Stimulated activated effector memory CD8-positive, alpha-beta T cell treated with anti-CD3 and anti-CD28 coated beads, Interleukin-12 subunit alpha, Interleukin-12 subunit beta, amount 100 ng/mL, for 72 hours (primary cell): Measurements from ENCODE around the gene CMTM2.
"Not testable (repeated sequence)": the region's sequence is repeated elsewhere in the genome, so short reads cannot be mapped to it uniquely, and the experiment has no call there.

Experiments used
- ATAC-seq: fragments of 150-1000 bp; cut with Tn5 transposase; 2 replicates; pipeline ENCODE4 v1.10.0; 2021
- DNase-seq, 2 donors: peaks; one replicate each; pipeline ENCODE4 v3.0.0; 2021 to 2022; ENCODE audit warnings: low spot score in 2 of 2
- H3K27ac Mint-ChIP-seq: one replicate; pipeline ENCODE4 v1.8.0; 2022; ENCODE audit warnings: mild to moderate bottlenecking, mixed read lengths
- H3K36me3 Mint-ChIP-seq: one replicate; pipeline ENCODE4 v1.8.0; 2022; ENCODE audit warnings: mild to moderate bottlenecking, mixed read lengths
- H3K4me1 Mint-ChIP-seq: one replicate; pipeline ENCODE4 v1.8.0; 2022; ENCODE audit warnings: mixed read lengths
- H3K4me3 Mint-ChIP-seq: one replicate; pipeline ENCODE4 v1.8.0; 2022; ENCODE audit warnings: mild to moderate bottlenecking, mixed read lengths
- H3K9me3 Mint-ChIP-seq: one replicate; pipeline ENCODE4 v1.8.0; 2022; ENCODE audit warnings: mixed read lengths

The CMTM2 gene

DNA sequence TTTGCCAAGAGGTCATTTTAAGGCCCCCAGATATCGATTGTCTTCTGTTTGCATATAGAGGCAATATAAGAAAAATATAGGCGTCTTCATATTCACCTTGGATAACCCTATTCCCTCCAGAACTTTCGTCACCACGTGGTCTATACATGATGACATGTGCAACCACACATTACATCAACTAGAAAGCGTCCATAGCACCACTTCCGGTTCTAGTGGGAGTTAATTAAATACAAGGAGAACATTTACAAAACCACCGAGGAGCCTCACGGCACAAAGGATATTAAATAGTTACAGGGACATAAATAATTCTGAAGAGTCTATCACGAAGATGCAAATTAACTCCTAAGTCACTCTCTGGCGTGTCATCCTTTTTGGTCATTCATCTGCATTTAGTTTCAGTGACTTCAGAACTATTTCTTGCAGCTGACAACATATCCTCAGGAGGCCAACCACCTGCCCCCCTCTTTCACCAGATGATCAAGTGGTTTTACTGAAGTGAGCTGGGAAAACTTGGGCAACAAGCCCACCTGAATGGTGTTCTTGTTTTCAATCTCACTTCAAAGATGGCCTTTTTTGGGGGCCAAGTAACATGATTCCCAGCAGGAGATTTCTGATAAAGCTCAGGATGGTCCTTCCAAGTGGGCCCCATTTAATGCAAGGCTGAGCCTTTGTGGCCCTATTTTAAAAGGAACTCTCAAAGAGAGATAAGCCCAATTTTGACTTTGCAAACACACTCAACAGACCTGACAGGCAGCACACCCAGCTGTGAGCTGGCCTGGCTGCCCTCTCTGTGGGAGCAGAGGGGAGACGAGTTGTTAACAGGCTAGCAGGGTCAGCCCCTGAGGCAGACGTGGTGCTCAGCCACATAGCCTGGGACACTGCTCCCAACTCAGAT lies 40.5 kb downstream of the CMTM2 start:
- Mint-ChIP-seq H3K9me3 (no peaks in the 10 kb centered on the region), H3K4me3 (no peak overlapping the region), H3K4me1 (no peaks in the 10 kb centered on the region), H3K36me3 (no peaks in the 10 kb centered on the region), H3K27ac (no peak overlapping the region)
- ATAC-seq, result no peak
- no peak for DNase-seq

DNA sequence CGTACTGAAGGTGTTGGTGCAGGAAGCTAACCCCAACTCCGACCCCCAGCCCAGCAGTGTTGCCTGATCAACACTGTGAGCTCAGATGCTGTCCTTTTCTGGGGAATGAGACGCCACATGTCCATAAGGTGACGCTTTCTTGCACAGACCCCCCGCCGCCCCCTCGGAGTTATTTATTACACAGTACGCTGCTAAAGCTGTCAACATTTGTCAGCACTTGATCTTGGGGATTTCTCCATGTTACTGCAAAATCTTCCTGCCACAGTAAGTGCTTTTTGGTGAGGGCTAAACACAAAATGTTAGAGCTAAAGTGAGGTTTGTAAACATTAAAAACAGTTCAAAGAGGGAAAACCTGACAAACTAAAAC lies 41.1 kb downstream of the CMTM2 start:
- H3K9me3 Mint-ChIP-seq, result no peaks in the 10 kb centered on the region
- no peaks in the 10 kb centered on the region for H3K4me1 Mint-ChIP-seq
- DNase-seq (no peak), ATAC-seq (no peak)
- H3K27ac Mint-ChIP-seq, result no peak overlapping the region
- no peak overlapping the region for H3K4me3 Mint-ChIP-seq
- no peaks in the 10 kb centered on the region for H3K36me3 Mint-ChIP-seq

DNA sequence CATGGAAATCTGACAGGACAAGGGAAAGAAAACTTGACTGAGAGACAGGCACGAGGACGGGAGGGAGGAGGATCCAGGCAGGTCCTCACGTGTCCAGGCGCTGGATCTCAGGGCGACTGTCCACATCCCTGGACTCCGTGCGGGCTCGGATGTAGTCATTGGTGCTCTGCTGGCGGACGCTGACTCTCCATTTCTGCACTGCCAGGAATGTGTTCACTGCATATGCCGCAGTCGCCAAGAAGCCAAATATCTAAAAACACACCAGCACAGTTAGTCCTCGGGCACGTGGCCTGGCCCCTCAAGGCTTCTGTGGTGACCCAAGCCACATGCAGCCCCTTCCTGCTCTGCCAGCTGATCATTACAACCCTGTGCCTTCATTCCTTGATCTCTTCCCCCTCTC lies 42.7 kb downstream of the CMTM2 start:
- no peak overlapping the region for H3K27ac Mint-ChIP-seq
- H3K4me1 Mint-ChIP-seq, result no peaks in the 10 kb centered on the region
- H3K4me3 Mint-ChIP-seq, result no peak overlapping the region
- no peak for ATAC-seq
- DNase-seq, result no peak
- no peaks in the 10 kb centered on the region for H3K9me3 Mint-ChIP-seq
- no peaks in the 10 kb centered on the region for H3K36me3 Mint-ChIP-seq

DNA sequence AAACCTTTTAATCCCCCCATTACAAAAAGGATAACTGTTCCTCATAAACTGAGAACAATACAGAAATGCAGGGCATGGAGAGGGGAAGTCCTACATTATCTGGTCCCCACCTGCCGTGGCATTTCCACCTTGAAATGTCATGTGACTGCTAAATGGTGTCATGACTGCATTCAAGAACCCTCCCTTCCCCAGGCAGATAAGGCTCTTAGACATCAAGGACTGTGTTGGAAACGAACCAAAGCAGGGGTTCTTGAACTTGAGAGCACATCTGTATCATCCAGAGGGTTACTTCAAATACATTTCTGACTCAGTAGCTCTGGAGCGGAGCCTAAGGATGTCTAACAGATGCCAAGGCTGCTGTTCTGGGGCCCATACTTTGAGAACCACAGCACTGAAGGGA lies 43.6 kb downstream of the CMTM2 start:
- H3K27ac Mint-ChIP-seq, result no peak overlapping the region
- H3K36me3 Mint-ChIP-seq, result no peaks in the 10 kb centered on the region
- no peak for DNase-seq
- H3K9me3 Mint-ChIP-seq, result no peaks in the 10 kb centered on the region
- ATAC-seq, result no peak
- no peak overlapping the region for H3K4me3 Mint-ChIP-seq
- no peaks in the 10 kb centered on the region for H3K4me1 Mint-ChIP-seq

DNA sequence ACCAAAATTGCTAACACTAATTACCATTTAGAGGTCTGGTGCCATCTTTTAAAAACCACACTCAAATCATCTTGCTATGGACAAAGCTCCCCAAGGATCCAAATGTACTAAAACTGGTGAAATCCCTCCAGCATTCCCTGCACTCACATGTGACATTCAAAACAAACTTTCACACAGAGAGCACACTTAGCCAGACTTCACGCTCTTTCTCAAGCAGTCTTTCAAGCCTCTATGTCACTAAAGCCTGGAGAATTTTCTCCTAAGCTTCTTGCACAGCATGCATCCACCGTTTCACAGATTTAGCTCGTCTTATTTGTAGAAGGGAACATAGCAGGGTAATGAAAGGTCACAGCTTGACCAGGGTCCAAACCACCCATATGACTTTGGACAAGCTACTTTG lies 44.5 kb downstream of the CMTM2 start:
- no peaks in the 10 kb centered on the region for H3K36me3 Mint-ChIP-seq
- no peak overlapping the region for H3K27ac Mint-ChIP-seq
- ATAC-seq (no peak), DNase-seq (no peak)
- no peaks in the 10 kb centered on the region for H3K9me3 Mint-ChIP-seq
- H3K4me3 Mint-ChIP-seq, result no peak overlapping the region
- H3K4me1 Mint-ChIP-seq, result no peaks in the 10 kb centered on the region

DNA sequence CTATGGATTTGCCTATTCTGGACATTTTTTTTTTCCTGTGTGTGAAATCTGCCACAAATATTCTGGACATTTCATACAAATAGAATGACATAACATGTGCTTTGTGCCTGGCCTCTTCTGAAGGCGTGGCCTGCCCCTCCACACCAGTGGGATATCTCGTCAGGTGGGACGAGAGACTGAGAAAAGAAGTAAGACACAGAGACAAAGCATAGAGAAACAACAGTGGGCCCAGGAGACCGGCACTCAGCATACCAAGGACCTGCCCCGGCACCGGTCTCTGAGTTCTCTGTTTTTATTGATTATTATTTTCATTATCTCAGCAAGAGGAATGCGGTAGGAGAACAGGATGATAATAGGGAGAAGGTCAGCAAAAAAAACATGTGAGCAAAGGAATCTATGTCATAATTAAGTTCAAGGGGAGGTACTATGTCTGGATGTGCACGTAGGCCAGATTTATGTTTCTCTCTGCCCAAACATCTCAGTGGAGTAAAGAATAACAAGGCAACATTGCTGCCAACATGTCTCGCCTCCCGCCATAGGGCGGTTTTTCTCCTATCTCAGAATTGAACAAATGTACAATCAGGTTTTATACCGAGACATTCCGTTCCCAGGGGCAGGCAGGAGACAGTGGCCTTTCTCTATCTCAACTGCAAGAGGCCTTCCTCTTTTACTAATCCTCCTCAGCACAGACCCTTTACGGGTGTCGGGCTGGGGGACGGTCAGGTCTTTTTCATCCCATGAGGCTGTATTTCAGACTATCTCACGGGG lies 48.5 kb downstream of the CMTM2 start:
- not testable (repeated sequence) for DNase-seq, H3K27ac Mint-ChIP-seq

DNA sequence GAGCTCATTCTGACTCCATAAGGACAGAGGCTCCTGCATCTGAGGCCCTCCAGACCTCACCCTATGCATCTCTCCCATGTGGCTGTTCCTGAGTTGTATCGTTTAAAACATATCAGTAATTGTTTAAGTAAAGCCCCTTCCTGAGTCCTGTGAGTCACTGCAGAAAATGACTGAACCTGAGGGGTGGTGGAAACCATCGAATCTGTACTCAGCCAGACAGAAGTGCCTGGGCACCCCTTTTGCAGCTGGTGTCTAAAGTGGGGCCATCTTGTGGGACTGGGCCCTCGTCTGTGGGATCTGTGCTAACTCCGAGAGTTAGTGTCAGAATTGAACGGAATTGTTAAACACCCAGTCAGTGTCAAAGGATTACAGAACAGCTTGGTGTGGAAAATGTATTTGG lies 50.6 kb downstream of the CMTM2 start:
- DNase-seq, result no peak
- Mint-ChIP-seq H3K4me1 (no peaks in the 10 kb centered on the region), H3K27ac (no peak overlapping the region), H3K36me3 (no peaks in the 10 kb centered on the region), H3K4me3 (no peak overlapping the region), H3K9me3 (no peaks in the 10 kb centered on the region)
- peak; percentile 59 for ATAC-seq

More for the DNA sequence above, 48.5 kb downstream of the CMTM2 start:
- ATAC-seq, H3K9me3 Mint-ChIP-seq, H3K36me3 Mint-ChIP-seq, H3K4me3 Mint-ChIP-seq, H3K4me1 Mint-ChIP-seq: not testable (repeated sequence)

DNA sequence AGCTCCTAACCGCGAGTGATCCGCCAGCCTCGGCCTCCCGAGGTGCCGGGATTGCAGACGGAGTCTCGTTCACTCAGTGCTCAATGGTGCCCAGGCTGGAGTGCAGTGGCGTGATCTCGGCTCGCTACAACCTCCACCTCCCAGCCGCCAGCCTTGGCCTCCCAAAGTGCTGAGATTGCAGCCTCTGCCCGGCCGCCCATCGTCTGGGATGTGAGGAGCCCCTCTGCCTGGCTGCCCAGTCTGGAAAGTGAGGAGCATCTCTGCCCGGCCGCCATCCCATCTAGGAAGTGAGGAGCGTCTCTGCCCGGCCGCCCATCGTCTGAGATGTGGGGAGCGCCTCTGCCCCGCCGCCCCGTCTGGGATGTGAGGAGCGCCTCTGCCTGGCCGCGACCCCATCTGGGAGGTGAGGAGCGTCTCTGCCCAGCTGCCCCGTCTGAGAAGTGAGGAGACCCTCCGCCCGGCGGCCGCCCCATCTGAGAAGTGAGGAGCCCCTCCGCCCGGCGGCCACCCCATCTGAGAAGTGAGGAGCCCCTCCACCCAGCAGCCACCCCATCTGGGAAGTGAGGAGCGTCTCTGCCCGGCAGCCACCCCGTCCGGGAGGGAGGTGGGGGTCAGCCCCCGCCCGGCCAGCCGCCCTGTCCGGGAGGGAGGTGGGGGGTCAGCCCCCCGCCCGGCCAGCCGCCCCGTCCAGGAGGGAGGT lies 51.4 kb downstream of the CMTM2 start:
- H3K4me3 Mint-ChIP-seq, ATAC-seq, H3K4me1 Mint-ChIP-seq, H3K27ac Mint-ChIP-seq, H3K36me3 Mint-ChIP-seq, H3K9me3 Mint-ChIP-seq, DNase-seq: not testable (repeated sequence)

DNA sequence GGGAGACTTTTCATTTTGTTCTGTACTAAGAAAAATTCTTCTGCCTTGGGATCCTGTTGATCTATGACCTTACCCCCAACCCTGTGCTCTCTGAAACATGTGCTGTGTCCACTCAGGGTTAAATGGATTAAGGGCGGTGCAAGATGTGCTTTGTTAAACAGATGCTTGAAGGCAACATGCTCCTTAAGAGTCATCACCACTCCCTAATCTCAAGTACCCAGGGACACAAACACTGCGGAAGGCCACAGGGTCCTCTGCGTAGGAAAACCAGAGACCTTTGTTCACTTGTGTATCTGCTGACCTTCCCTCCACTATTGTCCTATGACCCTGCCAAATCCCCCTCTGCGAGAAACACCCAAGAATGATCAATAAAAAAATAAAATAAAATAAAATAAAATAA lies 52.3 kb downstream of the CMTM2 start:
- H3K9me3 Mint-ChIP-seq, DNase-seq, H3K4me1 Mint-ChIP-seq, H3K4me3 Mint-ChIP-seq, H3K36me3 Mint-ChIP-seq, H3K27ac Mint-ChIP-seq, ATAC-seq: not testable (repeated sequence)

DNA sequence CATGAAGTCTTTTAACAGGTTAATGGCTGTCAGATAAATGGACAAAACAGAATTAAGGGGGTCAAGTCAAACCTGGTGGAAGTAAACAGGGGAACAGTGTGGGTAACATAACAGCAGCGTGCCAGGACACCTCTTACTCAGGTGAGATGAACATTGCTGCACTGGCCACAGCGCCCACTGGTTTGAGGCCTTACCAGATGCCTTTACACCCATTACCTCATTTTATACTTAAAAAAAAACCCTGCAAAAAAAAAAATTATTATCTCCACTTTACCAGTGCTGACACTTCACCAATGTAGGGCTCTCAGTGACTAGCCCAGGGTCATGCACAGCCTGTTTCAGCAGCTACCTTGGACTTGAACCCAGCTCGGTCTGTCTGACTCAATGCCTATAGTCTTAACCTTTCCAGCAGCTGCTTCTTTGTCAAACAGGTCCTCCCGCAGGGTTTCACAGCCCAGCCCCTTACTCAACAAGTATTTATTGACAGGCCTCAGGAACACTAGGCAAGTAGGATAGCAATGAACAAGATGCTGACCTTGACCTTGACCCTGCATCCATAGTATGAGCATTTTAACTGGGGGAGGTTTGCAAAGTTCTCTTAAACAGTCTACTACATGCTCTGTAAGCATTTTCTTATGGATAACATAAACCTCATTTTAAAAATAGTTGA lies 55.4 kb downstream of the CMTM2 start:
- DNase-seq, result no peak
- Mint-ChIP-seq H3K4me1 (no peaks in the 10 kb centered on the region), H3K9me3 (no peaks in the 10 kb centered on the region), H3K36me3 (no peaks in the 10 kb centered on the region), H3K27ac (no peak overlapping the region), H3K4me3 (no peak overlapping the region)
- ATAC-seq, result no peak

DNA sequence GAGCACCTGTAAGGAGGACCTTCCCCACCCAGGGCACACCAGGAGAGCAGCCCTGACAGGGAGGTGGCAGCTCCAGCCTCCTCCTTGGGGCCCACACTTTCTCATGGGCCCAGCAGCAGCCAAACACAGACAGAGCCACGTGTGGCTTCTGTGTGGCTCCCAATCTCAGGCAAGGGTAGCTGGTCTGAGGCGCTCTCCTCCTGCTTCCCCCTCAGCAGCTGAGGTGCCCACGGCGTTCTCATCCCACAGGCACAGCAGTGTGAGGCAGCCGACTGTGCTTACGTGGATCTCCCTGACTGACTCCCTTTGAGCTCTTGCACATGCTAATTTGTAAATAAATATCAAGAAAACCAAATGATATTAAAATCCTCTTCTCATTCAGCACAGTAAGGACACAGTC lies 56.1 kb downstream of the CMTM2 start:
- H3K27ac Mint-ChIP-seq, result no peak overlapping the region
- ATAC-seq (no peak), DNase-seq (no peak)
- H3K4me1 Mint-ChIP-seq, result no peaks in the 10 kb centered on the region
- H3K36me3 Mint-ChIP-seq, result no peaks in the 10 kb centered on the region
- no peaks in the 10 kb centered on the region for H3K9me3 Mint-ChIP-seq
- H3K4me3 Mint-ChIP-seq, result no peak overlapping the region

DNA sequence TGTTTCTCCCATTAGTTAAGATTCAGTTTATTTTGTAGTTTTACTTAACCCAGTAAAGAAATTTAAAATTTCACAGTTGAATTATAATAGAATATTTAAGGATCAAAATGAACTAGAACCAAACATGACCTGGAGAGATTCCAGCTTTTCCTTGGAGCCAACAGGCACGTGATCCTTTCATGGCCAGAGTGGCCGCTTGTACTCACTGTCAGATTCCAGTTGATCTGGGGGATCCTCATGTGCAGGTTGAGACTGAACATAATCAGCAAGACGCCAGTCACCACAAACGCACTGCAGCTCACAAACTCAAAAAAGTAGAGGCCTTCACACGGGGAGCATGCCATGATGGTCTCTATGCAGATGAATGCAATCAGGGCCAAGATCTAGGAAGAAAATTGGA lies 56.9 kb downstream of the CMTM2 start:
- H3K4me1 Mint-ChIP-seq, result no peaks in the 10 kb centered on the region
- DNase-seq (no peak), ATAC-seq (no peak)
- no peaks in the 10 kb centered on the region for H3K9me3 Mint-ChIP-seq
- H3K4me3 Mint-ChIP-seq, result no peak overlapping the region
- no peaks in the 10 kb centered on the region for H3K36me3 Mint-ChIP-seq
- H3K27ac Mint-ChIP-seq, result no peak overlapping the region

DNA sequence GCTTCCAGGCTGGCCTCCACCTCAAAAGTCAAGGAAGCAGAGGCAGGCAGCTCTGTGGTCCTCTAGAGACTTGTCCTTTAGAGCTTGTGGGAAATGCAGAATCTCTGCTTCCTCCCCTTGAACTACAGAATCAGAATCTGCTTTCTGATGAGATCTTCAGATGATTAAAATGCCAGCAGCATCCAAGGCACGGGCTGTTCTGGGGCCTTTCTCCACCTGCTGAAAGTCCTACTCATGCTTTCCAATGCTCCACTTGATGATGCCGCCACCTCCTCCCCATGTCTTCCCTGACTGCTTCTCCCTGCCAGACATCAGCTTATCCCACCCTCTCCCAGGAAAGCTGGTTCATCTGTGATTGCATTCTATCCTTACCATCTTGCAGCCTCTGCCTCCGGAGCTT lies 58.5 kb downstream of the CMTM2 start:
- Mint-ChIP-seq H3K27ac (no peak overlapping the region), H3K4me1 (no peaks in the 10 kb centered on the region), H3K9me3 (no peaks in the 10 kb centered on the region), H3K4me3 (no peak overlapping the region), H3K36me3 (no peaks in the 10 kb centered on the region)
- DNase-seq (no peak), ATAC-seq (no peak)
